H9 (cell line): ENCODE measurements around the gene KDM4C. TPM values are rescaled to one million over a fixed set of nuclear protein-coding genes. Genes with fewer than 3 reads are reported as not detected.

Experiments
- DNase-seq: peaks from one replicate; pipeline ENCODE4 v3.0.0-alpha.2; 2017
- H2AFZ ChIP-seq: one replicate; pipeline ENCODE4 v1.6.1; 2013; ENCODE audit warnings: mild to moderate bottlenecking, low read length, control low read depth, moderate library complexity
- H2AK5ac ChIP-seq: 2 replicates; pipeline ENCODE4 v1.6.1; 2013; ENCODE audit warnings: low read length, control low read depth, mixed read lengths; ENCODE audit not compliant: insufficient read length
- H2BK120ac ChIP-seq: one replicate; pipeline ENCODE4 v1.6.1; 2013; ENCODE audit warnings: low read depth, mild to moderate bottlenecking, low read length, control low read depth, inconsistent platforms; ENCODE audit not compliant: poor library complexity, severe bottlenecking
- H2BK12ac ChIP-seq: 2 replicates; pipeline ENCODE4 v1.6.1; 2013; ENCODE audit warnings: low read length, control low read depth, mixed read lengths, low read depth; ENCODE audit not compliant: insufficient read length
- H2BK15ac ChIP-seq: 2 replicates; pipeline ENCODE4 v1.6.1; 2013; ENCODE audit warnings: low read depth, low read length, control low read depth
- H2BK20ac ChIP-seq: one replicate; pipeline ENCODE4 v1.6.1; 2013; ENCODE audit warnings: low read depth, mild to moderate bottlenecking, low read length, control low read depth, inconsistent platforms; ENCODE audit not compliant: poor library complexity, severe bottlenecking
- H2BK5ac ChIP-seq: 2 replicates; pipeline ENCODE4 v1.6.1; 2013; ENCODE audit warnings: low read length, control low read depth, mixed read lengths; ENCODE audit not compliant: insufficient read length
- H3K14ac ChIP-seq: 2 replicates; pipeline ENCODE4 v1.6.1; 2013; ENCODE audit warnings: low read length, control low read depth; ENCODE audit not compliant: insufficient read depth
- H3K18ac ChIP-seq: 2 replicates; pipeline ENCODE4 v1.6.1; 2013; ENCODE audit warnings: low read depth, mild to moderate bottlenecking, mixed read lengths, low read length, control low read depth; ENCODE audit not compliant: insufficient read length
- H3K23ac ChIP-seq: 2 replicates; pipeline ENCODE4 v1.6.1; 2013; ENCODE audit warnings: low read length, control low read depth, mixed read lengths, low read depth; ENCODE audit not compliant: insufficient read length
- H3K23me2 ChIP-seq: 2 replicates; pipeline ENCODE4 v1.6.1; 2013; ENCODE audit warnings: low read depth, mild to moderate bottlenecking, mixed read lengths, low read length, control low read depth; ENCODE audit not compliant: insufficient read length, poor library complexity, severe bottlenecking
- H3K27ac ChIP-seq: 2 replicates; pipeline ENCODE4 v1.5.1; 2013; ENCODE audit warnings: low read length, control low read depth, mixed read lengths, low read depth; ENCODE audit not compliant: insufficient read length
- H3K27me3 ChIP-seq: 2 replicates; pipeline ENCODE4 v1.6.1; 2013; ENCODE audit warnings: low read length, control low read depth, inconsistent platforms; ENCODE audit not compliant: insufficient read depth
- H3K4ac ChIP-seq: 2 replicates; pipeline ENCODE4 v1.6.1; 2013; ENCODE audit warnings: low read depth, mild to moderate bottlenecking, control low read depth, inconsistent platforms, low read length, moderate library complexity
- H3K4me1 ChIP-seq: 2 replicates; pipeline ENCODE4 v1.6.1; 2013; ENCODE audit warnings: low read length, control low read depth, inconsistent platforms; ENCODE audit not compliant: insufficient read depth
- H3K4me2 ChIP-seq: 2 replicates; pipeline ENCODE4 v1.6.1; 2013; ENCODE audit warnings: low read length, control low read depth, mixed read lengths; ENCODE audit not compliant: insufficient read length, insufficient read depth
- H3K56ac ChIP-seq: 2 replicates; pipeline ENCODE4 v1.6.1; 2013; ENCODE audit warnings: low read depth, mild to moderate bottlenecking, mixed read lengths, low read length, control low read depth; ENCODE audit not compliant: insufficient read length
- H3K79me1 ChIP-seq: 2 replicates; pipeline ENCODE4 v1.6.1; 2013; ENCODE audit warnings: low read depth, mild to moderate bottlenecking, moderate library complexity, low read length, control low read depth, inconsistent platforms; ENCODE audit not compliant: insufficient read depth, poor library complexity, severe bottlenecking
- H3K79me2 ChIP-seq: 2 replicates; pipeline ENCODE4 v1.6.1; 2013; ENCODE audit warnings: low read length, control low read depth, inconsistent platforms; ENCODE audit not compliant: insufficient read depth
- H3K9ac ChIP-seq: 2 replicates; pipeline ENCODE4 v1.6.1; 2013; ENCODE audit warnings: low read length, control low read depth, mixed read lengths; ENCODE audit not compliant: insufficient read length; ENCODE audit errors: extremely low read depth
- H3K9me3 ChIP-seq: one replicate; pipeline ENCODE4 v1.6.1; 2013; ENCODE audit warnings: low read depth, low read length, inconsistent platforms; ENCODE audit not compliant: control insufficient read depth
- H3T11ph ChIP-seq: one replicate; pipeline ENCODE4 v1.6.1; 2013; ENCODE audit warnings: mild to moderate bottlenecking, low read length, control low read depth, inconsistent platforms
- H4K20me1 ChIP-seq: one replicate; pipeline ENCODE4 v1.6.1; 2013; ENCODE audit not compliant: control insufficient read depth, insufficient read length, insufficient read depth
- H4K5ac ChIP-seq: 2 replicates; pipeline ENCODE4 v1.6.1; 2013; ENCODE audit warnings: low read depth, mild to moderate bottlenecking, mixed read lengths, low read length, control low read depth; ENCODE audit not compliant: insufficient read length
- H4K8ac ChIP-seq: replicated peaks from 2 replicates; pipeline ENCODE4 v1.6.1; 2013; ENCODE audit warnings: low read length, control low read depth, mixed read lengths, low read depth; ENCODE audit not compliant: insufficient read length
- H4K91ac ChIP-seq: 2 replicates; pipeline ENCODE4 v1.6.1; 2013; ENCODE audit warnings: low read depth, mild to moderate bottlenecking, moderate library complexity, mixed read lengths, low read length, control low read depth; ENCODE audit not compliant: insufficient read length
- H3K27ac Mint-ChIP-seq, 3 experiments: 2 replicates in 2 of 3; 3 replicates in 1 of 3; pipeline ENCODE4 v1.8.0; 2020 to 2021; ENCODE audit warnings: mixed read lengths in 3 of 3, mild to moderate bottlenecking in 1 of 3, moderate library complexity in 1 of 3
- H3K27me3 Mint-ChIP-seq: 2 replicates; pipeline ENCODE4 v1.8.0; 2021; ENCODE audit warnings: low read depth, mild to moderate bottlenecking, moderate library complexity, mixed read lengths
- H3K36me3 Mint-ChIP-seq, 3 experiments: 2 replicates in 2 of 3; 3 replicates in 1 of 3; pipeline ENCODE4 v1.8.0; 2020 to 2021; ENCODE audit warnings: low read depth in 3 of 3, mixed read lengths in 3 of 3; ENCODE audit not compliant: insufficient read depth in 1 of 3
- H3K4me1 Mint-ChIP-seq, 2 experiments: 2 replicates each; pipeline ENCODE4 v1.8.0; 2020; ENCODE audit warnings: mixed read lengths in 2 of 2
- H3K4me3 Mint-ChIP-seq, 2 experiments: 2 replicates in 1 of 2; 3 replicates in 1 of 2; pipeline ENCODE4 v1.8.0; 2020 to 2021; ENCODE audit warnings: mild to moderate bottlenecking in 2 of 2, mixed read lengths in 2 of 2, moderate library complexity in 1 of 2
- H3K9me3 Mint-ChIP-seq, 2 experiments: 2 replicates in 1 of 2; 3 replicates in 1 of 2; pipeline ENCODE4 v1.8.0; 2020; ENCODE audit warnings: mild to moderate bottlenecking in 2 of 2, mixed read lengths in 2 of 2, moderate library complexity in 1 of 2
- WGBS: extraction: QIAGEN DNeasy Blood & Tissue Kit; methylation state at CpG from one replicate; pipeline ENCODE4 v1.1.7; 2013; ENCODE audit warnings: missing lambda C conversion rate, low lambda C conversion rate, mixed read lengths; ENCODE audit not compliant: insufficient read length; ENCODE audit errors: extremely low coverage; 5-methylcytosine and 5-hydroxymethylcytosine counted together
- total RNA-seq: library from RNA; stranded (reverse); gene quantifications from 2 replicates; pipeline ENCODE4 v1.2.1, GENCODE V29; 2021
- TF ChIP-seq, protein P1 (sequence below): fragments of 200-600 bp; sonication (generic); conservative IDR thresholded peaks from 3 replicates; pipeline ENCODE4 v1.8.0; 2021; ENCODE audit warnings: antibody characterized with exemption, mild to moderate bottlenecking

KDM4C gene
- total RNA-seq, 1 experiment from 2014 or later, result 24.0 TPM

DNA sequence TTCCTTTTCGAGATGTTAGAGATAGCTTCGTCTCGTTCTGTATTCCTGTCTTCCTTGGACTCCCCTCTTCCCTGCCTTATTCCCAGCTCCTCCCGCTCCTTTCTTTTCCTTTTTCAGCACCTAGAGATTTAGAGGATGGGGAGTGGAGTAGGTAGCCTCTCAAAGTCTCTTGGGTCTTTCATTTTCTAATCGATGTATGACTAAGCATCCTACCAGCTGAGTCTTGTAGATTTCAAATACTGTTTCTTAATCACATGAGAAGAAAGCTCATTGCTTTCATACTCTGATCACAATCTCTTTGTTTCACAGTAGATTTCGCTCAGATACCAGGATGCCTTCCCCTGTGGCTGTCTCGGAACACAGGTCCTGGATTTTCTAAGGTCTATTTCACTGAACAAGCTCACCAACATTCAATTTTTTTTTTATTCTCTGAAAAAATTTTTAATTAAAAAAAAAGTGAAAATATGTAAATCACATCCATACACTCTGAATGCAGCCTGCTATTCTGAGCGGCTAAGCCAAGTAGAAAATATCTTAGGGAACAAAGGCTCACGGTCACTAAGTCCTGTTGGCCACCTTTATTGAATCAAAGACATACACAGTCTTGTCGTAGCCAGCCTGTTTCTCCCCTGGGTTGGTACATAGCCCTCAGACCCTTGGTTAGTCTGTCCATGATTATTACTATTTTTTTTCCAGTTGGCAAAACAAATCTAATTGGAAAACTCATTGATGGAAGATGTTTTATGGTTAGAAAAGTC is 413.8 kb downstream of the KDM4C start:
- H3K4me3 Mint-ChIP-seq, result no peak overlapping the region
- Histone ChIP-seq H4K5ac (no peak overlapping the region), H2BK120ac (no peak overlapping the region), H3K14ac (no peak overlapping the region), H2AFZ (no peak overlapping the region), H2BK5ac (no peak overlapping the region), H3K4me1 (peaks cover 7% of the 10 kb centered on the region; the same call in 1 of the 2 replicates), H3K4me2 (no peak overlapping the region), H4K20me1 (no peaks in the 10 kb centered on the region), H3T11ph (no peak overlapping the region), H3K23me2 (peaks cover 2% of the 10 kb centered on the region), H4K8ac (no peak overlapping the region), H3K9me3 (no peaks in the 10 kb centered on the region), H2BK15ac (no peak overlapping the region), H2AK5ac (no peak overlapping the region), H4K91ac (no peak overlapping the region), H3K27ac (no peak overlapping the region), H3K79me2 (no peaks in the 10 kb centered on the region), H2BK12ac (no peak overlapping the region), H3K56ac (no peak overlapping the region), H3K23ac (no peak overlapping the region), H3K9ac (no peak overlapping the region), H3K18ac (no peak overlapping the region), H3K79me1 (no peaks in the 10 kb centered on the region), H3K4ac (no peak overlapping the region), H2BK20ac (no peak overlapping the region), H3K27me3 (no peaks in the 10 kb centered on the region)
- H3K27ac Mint-ChIP-seq, result peak overlapping the region in 2 of 3 experiments; percentile 68 to 88; a peak in 3 of 7 replicates
- H3K36me3 Mint-ChIP-seq, result peaks cover 0 to 6% (median 5%) of the 10 kb centered on the region in 3 experiments; a peak in 4 of 7 replicates
- TF ChIP-seq, protein P1, sequence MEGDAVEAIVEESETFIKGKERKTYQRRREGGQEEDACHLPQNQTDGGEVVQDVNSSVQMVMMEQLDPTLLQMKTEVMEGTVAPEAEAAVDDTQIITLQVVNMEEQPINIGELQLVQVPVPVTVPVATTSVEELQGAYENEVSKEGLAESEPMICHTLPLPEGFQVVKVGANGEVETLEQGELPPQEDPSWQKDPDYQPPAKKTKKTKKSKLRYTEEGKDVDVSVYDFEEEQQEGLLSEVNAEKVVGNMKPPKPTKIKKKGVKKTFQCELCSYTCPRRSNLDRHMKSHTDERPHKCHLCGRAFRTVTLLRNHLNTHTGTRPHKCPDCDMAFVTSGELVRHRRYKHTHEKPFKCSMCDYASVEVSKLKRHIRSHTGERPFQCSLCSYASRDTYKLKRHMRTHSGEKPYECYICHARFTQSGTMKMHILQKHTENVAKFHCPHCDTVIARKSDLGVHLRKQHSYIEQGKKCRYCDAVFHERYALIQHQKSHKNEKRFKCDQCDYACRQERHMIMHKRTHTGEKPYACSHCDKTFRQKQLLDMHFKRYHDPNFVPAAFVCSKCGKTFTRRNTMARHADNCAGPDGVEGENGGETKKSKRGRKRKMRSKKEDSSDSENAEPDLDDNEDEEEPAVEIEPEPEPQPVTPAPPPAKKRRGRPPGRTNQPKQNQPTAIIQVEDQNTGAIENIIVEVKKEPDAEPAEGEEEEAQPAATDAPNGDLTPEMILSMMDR, result no peak
- WGBS, result no CpG with 5 or more reads among the region's 10 CpGs
- H3K9me3 Mint-ChIP-seq, result no peaks in the 10 kb centered on the region
- no peaks in the 10 kb centered on the region for H3K27me3 Mint-ChIP-seq
- no peak for DNase-seq
- H3K4me1 Mint-ChIP-seq, result peaks cover 16 to 21% of the 10 kb centered on the region in 2 experiments
